PC-9 (cell line): ENCODE results near the gene NINL. TPM values are rescaled to one million over a fixed set of nuclear protein-coding genes. Genes with fewer than 3 reads are reported as not detected.

Experiments used
- total RNA-seq: library from RNA; stranded (reverse); gene quantifications from 2 replicates; pipeline ENCODE4 v1.2.3, GENCODE V29; 2021

Gene NINL
- total RNA-seq, 1 experiment from 2014 or later, result 19.6 TPM

Other genes starting within 250 kb of the NINL start
- 60.1 and 72.6 TPM in 2 replicates for gene ABHD12, start 194.7 kb downstream of the NINL start, total RNA-seq
- gene GINS1, start 177.9 kb downstream of the NINL start, total RNA-seq, result 26.6 and 27.8 TPM in 2 replicates
- gene NANP, start 38.5 kb upstream of the NINL start, total RNA-seq, result 5.6 and 7.5 TPM in 2 replicates
- 12.8 and 14.6 TPM in 2 replicates for gene ZNF337, start 111.3 kb upstream of the NINL start, total RNA-seq